HEK293 (cell line): ENCODE data around the gene KICS2.

ENCODE experiments used
- CTCF ChIA-PET: fragments of 350-600 bp; formaldehyde crosslinking; extraction: SDS; loops from one replicate; lab custom pipeline; 2021; ENCODE audit warnings: antibody characterized with exemption; lab: Yijun Ruan, JAX
- POLR2A ChIA-PET: fragments of 300-600 bp; formaldehyde crosslinking; extraction: SDS; loops from one replicate; lab custom pipeline; 2020; ENCODE audit warnings: antibody characterized with exemption, inconsistent platforms; lab: Yijun Ruan, JAX
- H3K27ac ChIP-seq: fragments of 200-500 bp; sonication (Bioruptor generic); 2 replicates; pipeline ENCODE4 v1.5.1; 2014; ENCODE audit warnings: low read depth, low read length, control low read depth, inconsistent platforms; ENCODE audit errors: extremely low read depth
- H3K36me3 ChIP-seq, 2 experiments: fragments of 200-500 bp in 1 of 2; sonication (Bioruptor generic) in 1 of 2; 1 replicate in 1 of 2; 2 replicates in 1 of 2; pipeline ENCODE4 v1.5.1; 2014 to 2017; ENCODE audit warnings: inconsistent platforms in 2 of 2, low read length in 2 of 2; ENCODE audit not compliant: control insufficient read depth in 2 of 2, insufficient read depth in 1 of 2
- H3K4me1 ChIP-seq: fragments of 200-500 bp; sonication (Bioruptor generic); 2 replicates; pipeline ENCODE4 v1.5.1; 2014; ENCODE audit warnings: mild to moderate bottlenecking, low read length, inconsistent platforms; ENCODE audit not compliant: control insufficient read depth, insufficient read depth
- H3K4me3 ChIP-seq: 2 replicates; pipeline ENCODE4 v1.5.1; 2011; ENCODE audit warnings: low read depth, mild to moderate bottlenecking, control low read depth, low read length, moderate library complexity
- H3K9me3 ChIP-seq: fragments of 200-500 bp; sonication (Bioruptor generic); 2 replicates; pipeline ENCODE4 v1.5.1; 2014; ENCODE audit warnings: low read depth, low read length, inconsistent platforms; ENCODE audit not compliant: control insufficient read depth, insufficient read depth
- BCL11A ChIP-seq: fragments of 450-650 bp; formaldehyde crosslinking; IDR thresholded peaks from 2 replicates; pipeline ENCODE4 v1.5.1; 2016; ENCODE audit warnings: low read depth, missing biosample characterization, missing genetic modification characterization
- HOXA7 ChIP-seq: sonication (generic); formaldehyde crosslinking; IDR thresholded peaks from 2 replicates; pipeline ENCODE4 v1.8.1; 2022; ENCODE audit warnings: missing genetic modification reagents, borderline replicate concordance
- MZF1 ChIP-seq: fragments of 450-650 bp; formaldehyde crosslinking; IDR thresholded peaks from 2 replicates; pipeline ENCODE4 v1.5.1; 2017; ENCODE audit warnings: missing biosample characterization, missing genetic modification characterization, borderline replicate concordance
- REPIN1 ChIP-seq: fragments of 450-650 bp; formaldehyde crosslinking; IDR thresholded peaks from 2 replicates; pipeline ENCODE4 v1.5.1; 2017; ENCODE audit warnings: missing biosample characterization, missing genetic modification characterization, low read depth
- SP7 ChIP-seq: fragments of 450-650 bp; formaldehyde crosslinking; IDR thresholded peaks from 2 replicates; pipeline ENCODE4 v1.5.1; 2016; ENCODE audit warnings: missing biosample characterization, missing genetic modification characterization
- TCF7L2 ChIP-seq: IDR thresholded peaks from 2 replicates; pipeline ENCODE4 v1.6.1; 2011; ENCODE audit warnings: low read depth, mild to moderate bottlenecking, inconsistent platforms, low read length, moderate library complexity, borderline replicate concordance
- ZBTB17 ChIP-seq: fragments of 450-650 bp; formaldehyde crosslinking; IDR thresholded peaks from 2 replicates; pipeline ENCODE4 v1.5.1; 2016; ENCODE audit warnings: missing biosample characterization, missing genetic modification characterization
- ZIC2 ChIP-seq: fragments of 450-650 bp; formaldehyde crosslinking; IDR thresholded peaks from 2 replicates; pipeline ENCODE4 v1.5.1; 2016; ENCODE audit warnings: missing biosample characterization, missing genetic modification characterization
- ZNF121 ChIP-seq: fragments of 450-650 bp; formaldehyde crosslinking; IDR thresholded peaks from 2 replicates; pipeline ENCODE4 v1.5.1; 2016; ENCODE audit warnings: missing biosample characterization, missing genetic modification characterization
- ZNF138 ChIP-seq: fragments of 450-650 bp; formaldehyde crosslinking; IDR thresholded peaks from 2 replicates; pipeline ENCODE4 v1.5.1; 2016; ENCODE audit warnings: missing biosample characterization, missing genetic modification characterization, borderline replicate concordance
- ZNF140 ChIP-seq: fragments of 450-650 bp; formaldehyde crosslinking; IDR thresholded peaks from 2 replicates; pipeline ENCODE4 v1.5.1; 2016; ENCODE audit warnings: missing biosample characterization, missing genetic modification characterization
- ZNF18 ChIP-seq: fragments of 450-650 bp; formaldehyde crosslinking; IDR thresholded peaks from 2 replicates; pipeline ENCODE4 v1.5.1; 2016; ENCODE audit warnings: missing biosample characterization, missing genetic modification characterization
- ZNF211 ChIP-seq: fragments of 450-650 bp; formaldehyde crosslinking; IDR thresholded peaks from 2 replicates; pipeline ENCODE4 v1.5.1; 2016; ENCODE audit warnings: low read depth, missing biosample characterization, missing genetic modification characterization
- ZNF37A ChIP-seq: fragments of 450-650 bp; IDR thresholded peaks from 2 replicates; pipeline ENCODE4 v1.5.1; 2018; ENCODE audit warnings: missing biosample characterization, missing genetic modification characterization
- ZNF521 ChIP-seq: fragments of 450-650 bp; formaldehyde crosslinking; IDR thresholded peaks from 2 replicates; pipeline ENCODE4 v1.5.1; 2017; ENCODE audit warnings: missing biosample characterization, mild to moderate bottlenecking, missing genetic modification characterization
- ZNF558 ChIP-seq: fragments of 450-650 bp; formaldehyde crosslinking; IDR thresholded peaks from 2 replicates; pipeline ENCODE4 v1.5.1; 2016; ENCODE audit warnings: missing biosample characterization, missing genetic modification characterization
- ZNF621 ChIP-seq: fragments of 450-650 bp; formaldehyde crosslinking; IDR thresholded peaks from 2 replicates; pipeline ENCODE4 v1.5.1; 2017; ENCODE audit warnings: missing biosample characterization, missing genetic modification characterization
- ZNF692 ChIP-seq: fragments of 450-650 bp; formaldehyde crosslinking; IDR thresholded peaks from 2 replicates; pipeline ENCODE4 v1.5.1; 2016; ENCODE audit warnings: missing biosample characterization, missing genetic modification characterization
- ZSCAN16 ChIP-seq: fragments of 450-650 bp; formaldehyde crosslinking; IDR thresholded peaks from 2 replicates; pipeline ENCODE4 v1.5.1; 2016; ENCODE audit warnings: missing biosample characterization, missing genetic modification characterization
- TF ChIP-seq, protein P1 (sequence below): fragments of 450-650 bp; formaldehyde crosslinking; IDR thresholded peaks from 2 replicates; pipeline ENCODE4 v1.5.1; 2017; ENCODE audit warnings: missing biosample characterization, missing genetic modification characterization
- TF ChIP-seq, protein P2 (sequence below): fragments of 450-650 bp; formaldehyde crosslinking; IDR thresholded peaks from 2 replicates; pipeline ENCODE4 v1.5.1; 2016; ENCODE audit warnings: missing biosample characterization, missing genetic modification characterization, borderline replicate concordance
- TF ChIP-seq, protein P3 (sequence below): fragments of 450-650 bp; formaldehyde crosslinking; IDR thresholded peaks from 2 replicates; pipeline ENCODE4 v1.5.1; 2017; ENCODE audit warnings: missing biosample characterization, missing genetic modification characterization

The KICS2 gene

DNA sequence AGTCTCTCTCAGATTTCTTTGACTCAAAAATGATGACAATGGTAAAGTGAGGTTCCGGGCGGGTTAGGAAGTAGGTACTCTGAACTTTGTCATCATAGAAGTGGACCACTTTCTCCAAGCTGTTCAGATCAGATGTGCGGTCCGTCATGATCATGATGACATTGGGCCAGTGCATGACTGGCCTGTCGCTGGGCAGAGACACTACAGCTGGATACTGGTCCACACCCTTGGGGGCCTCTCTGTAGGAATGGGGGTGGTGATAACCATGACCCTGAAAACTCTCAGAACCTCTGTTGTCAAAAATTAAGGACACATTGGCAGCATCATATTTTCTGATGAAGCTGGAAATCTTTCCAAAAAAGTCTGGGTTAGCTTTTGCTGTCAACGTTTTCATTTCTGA, 28.2 kb downstream of the KICS2 start (continued):
- TF ChIP-seq, protein P1, sequence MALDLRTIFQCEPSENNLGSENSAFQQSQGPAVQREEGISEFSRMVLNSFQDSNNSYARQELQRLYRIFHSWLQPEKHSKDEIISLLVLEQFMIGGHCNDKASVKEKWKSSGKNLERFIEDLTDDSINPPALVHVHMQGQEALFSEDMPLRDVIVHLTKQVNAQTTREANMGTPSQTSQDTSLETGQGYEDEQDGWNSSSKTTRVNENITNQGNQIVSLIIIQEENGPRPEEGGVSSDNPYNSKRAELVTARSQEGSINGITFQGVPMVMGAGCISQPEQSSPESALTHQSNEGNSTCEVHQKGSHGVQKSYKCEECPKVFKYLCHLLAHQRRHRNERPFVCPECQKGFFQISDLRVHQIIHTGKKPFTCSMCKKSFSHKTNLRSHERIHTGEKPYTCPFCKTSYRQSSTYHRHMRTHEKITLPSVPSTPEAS (tag by site-specific recombination): no peak
- TF ChIP-seq ZNF621 (tag by site-specific recombination): no peak

DNA sequence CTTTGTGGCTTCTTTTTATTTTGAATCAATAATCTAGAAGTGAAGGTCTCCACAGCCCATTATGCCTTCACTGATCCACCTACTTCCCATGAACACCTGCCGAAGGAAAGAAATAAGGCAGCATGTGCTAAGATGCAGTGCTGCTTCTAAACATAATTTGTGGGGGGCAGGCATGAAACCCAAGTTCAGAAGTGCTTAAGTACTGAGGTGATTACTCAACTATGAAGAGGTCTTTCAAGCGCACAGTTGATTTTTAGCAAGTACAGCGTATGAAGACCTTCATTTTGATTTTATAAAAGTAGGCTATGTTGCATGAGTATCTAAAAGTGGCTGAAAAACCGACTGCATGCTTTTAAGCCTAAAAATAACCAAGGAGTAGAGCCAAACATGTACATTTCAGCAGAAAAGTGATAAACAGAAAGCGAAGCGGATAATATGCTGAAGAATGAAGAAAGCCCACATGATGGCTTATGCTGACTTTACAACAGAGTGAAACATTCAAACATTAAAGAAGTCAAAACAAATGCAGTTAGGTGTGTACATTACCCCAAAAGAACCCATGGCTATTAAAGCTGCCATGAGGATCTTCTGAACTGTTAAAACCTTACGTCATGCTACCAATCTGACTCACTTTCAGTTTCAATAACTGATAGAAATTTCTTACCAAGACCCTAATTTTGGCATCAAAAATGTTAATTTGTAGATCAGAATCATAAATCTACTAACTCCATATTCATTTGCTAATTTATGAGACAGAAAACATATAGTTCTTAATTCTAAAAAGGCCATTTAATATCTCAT, 29.3 kb downstream of the KICS2 start:
- no peak overlapping the region for H3K27ac ChIP-seq
- H3K4me1 ChIP-seq: no peaks in the 10 kb centered on the region
- POLR2A ChIA-PET: no interaction called here
- H3K36me3 ChIP-seq: peaks cover 6 to 11% of the 10 kb centered on the region in 2 experiments
- H3K9me3 ChIP-seq: no peaks in the 10 kb centered on the region
- TF ChIP-seq ZNF558 (no peak), ZNF37A (tag by site-specific recombination) (no peak), ZNF211 (tag by site-specific recombination) (no peak), TCF7L2 (no peak), ZNF140 (no peak), MZF1 (tag by site-specific recombination) (no peak)
- H3K4me3 ChIP-seq: no peak overlapping the region
- CTCF ChIA-PET: no interaction called here

- H3K4me1 ChIP-seq: no peaks in the 10 kb centered on the region
- POLR2A ChIA-PET: interaction anchor here (0.6 kb wide), 1 partner anchor 179 kb away, joined by 3 read pairs; no protein-coding TSS in a partner anchor
- no peak overlapping the region for H3K27ac ChIP-seq
- H3K36me3 ChIP-seq: peaks cover 6 to 11% of the 10 kb centered on the region in 2 experiments
- no peaks in the 10 kb centered on the region for H3K9me3 ChIP-seq
- H3K4me3 ChIP-seq: no peak overlapping the region
- CTCF ChIA-PET: interaction anchor here (1.3 kb wide), 1 partner anchor 364 kb away, joined by 3 read pairs; no protein-coding TSS in a partner anchor
- TF ChIP-seq ZSCAN16 (no peak), ZBTB17 (tag by site-specific recombination) (no peak), HOXA7 (CRISPR knock-in tag) (no peak), ZNF18 (tag by site-specific recombination) (no peak), ZNF121 (tag by site-specific recombination) (no peak), ZNF138 (tag by site-specific recombination) (no peak), SP7 (tag by site-specific recombination) (no peak), ZNF692 (no peak), ZIC2 (tag by site-specific recombination) (no peak), REPIN1 (tag by site-specific recombination) (no peak), ZNF521 (tag by site-specific recombination) (no peak), BCL11A (tag by site-specific recombination) (no peak)
- TF ChIP-seq, protein P2, sequence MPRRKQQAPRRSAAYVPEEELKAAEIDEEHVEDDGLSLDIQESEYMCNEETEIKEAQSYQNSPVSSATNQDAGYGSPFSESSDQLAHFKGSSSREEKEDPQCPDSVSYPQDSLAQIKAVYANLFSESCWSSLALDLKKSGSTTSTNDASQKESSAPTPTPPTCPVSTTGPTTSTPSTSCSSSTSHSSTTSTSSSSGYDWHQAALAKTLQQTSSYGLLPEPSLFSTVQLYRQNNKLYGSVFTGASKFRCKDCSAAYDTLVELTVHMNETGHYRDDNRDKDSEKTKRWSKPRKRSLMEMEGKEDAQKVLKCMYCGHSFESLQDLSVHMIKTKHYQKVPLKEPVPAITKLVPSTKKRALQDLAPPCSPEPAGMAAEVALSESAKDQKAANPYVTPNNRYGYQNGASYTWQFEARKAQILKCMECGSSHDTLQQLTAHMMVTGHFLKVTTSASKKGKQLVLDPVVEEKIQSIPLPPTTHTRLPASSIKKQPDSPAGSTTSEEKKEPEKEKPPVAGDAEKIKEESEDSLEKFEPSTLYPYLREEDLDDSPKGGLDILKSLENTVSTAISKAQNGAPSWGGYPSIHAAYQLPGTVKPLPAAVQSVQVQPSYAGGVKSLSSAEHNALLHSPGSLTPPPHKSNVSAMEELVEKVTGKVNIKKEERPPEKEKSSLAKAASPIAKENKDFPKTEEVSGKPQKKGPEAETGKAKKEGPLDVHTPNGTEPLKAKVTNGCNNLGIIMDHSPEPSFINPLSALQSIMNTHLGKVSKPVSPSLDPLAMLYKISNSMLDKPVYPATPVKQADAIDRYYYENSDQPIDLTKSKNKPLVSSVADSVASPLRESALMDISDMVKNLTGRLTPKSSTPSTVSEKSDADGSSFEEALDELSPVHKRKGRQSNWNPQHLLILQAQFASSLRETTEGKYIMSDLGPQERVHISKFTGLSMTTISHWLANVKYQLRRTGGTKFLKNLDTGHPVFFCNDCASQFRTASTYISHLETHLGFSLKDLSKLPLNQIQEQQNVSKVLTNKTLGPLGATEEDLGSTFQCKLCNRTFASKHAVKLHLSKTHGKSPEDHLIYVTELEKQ (tag by site-specific recombination): no peak
- TF ChIP-seq, protein P1 (tag by site-specific recombination): no peak
- TF ChIP-seq, protein P3, sequence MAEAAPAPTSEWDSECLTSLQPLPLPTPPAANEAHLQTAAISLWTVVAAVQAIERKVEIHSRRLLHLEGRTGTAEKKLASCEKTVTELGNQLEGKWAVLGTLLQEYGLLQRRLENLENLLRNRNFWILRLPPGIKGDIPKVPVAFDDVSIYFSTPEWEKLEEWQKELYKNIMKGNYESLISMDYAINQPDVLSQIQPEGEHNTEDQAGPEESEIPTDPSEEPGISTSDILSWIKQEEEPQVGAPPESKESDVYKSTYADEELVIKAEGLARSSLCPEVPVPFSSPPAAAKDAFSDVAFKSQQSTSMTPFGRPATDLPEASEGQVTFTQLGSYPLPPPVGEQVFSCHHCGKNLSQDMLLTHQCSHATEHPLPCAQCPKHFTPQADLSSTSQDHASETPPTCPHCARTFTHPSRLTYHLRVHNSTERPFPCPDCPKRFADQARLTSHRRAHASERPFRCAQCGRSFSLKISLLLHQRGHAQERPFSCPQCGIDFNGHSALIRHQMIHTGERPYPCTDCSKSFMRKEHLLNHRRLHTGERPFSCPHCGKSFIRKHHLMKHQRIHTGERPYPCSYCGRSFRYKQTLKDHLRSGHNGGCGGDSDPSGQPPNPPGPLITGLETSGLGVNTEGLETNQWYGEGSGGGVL (tag by site-specific recombination): no peak
- TF ChIP-seq, all 188 proteins: peak for 0
Observed at GRCh38 chr12:64190140-64190539, 32.0 kb downstream of the KICS2 start.
